ENCODE data around the gene BOLA3.
"Not testable (repeated sequence)": the region's sequence is repeated elsewhere in the genome, so short reads cannot be mapped to it uniquely, and the experiment has no call there.

The BOLA3 gene

GRCh38 chr2:74101574-74102300 lies 46.0 kb downstream of the BOLA3 start:
- DNase-seq = no peak

- no peak for DNase-seq
Observed at GRCh38 chr2:74100254-74101216, 47.2 kb downstream of the BOLA3 start.

GRCh38 chr2:74099835-74100234 lies 47.9 kb downstream of the BOLA3 start:
- no peak for DNase-seq

GRCh38 chr2:74099271-74099670 lies 48.4 kb downstream of the BOLA3 start:
- DNase-seq = no peak

GRCh38 chr2:74097574-74097973 lies 50.1 kb downstream of the BOLA3 start:
- DNase-seq = no peak

- no peak for DNase-seq
Observed at GRCh38 chr2:74096052-74096451, 51.7 kb downstream of the BOLA3 start.

GRCh38 chr2:74095632-74096031 lies 52.1 kb downstream of the BOLA3 start:
- DNase-seq = no peak

- no peak for DNase-seq
Observed at GRCh38 chr2:74094291-74094690, 53.4 kb downstream of the BOLA3 start.

- no peak for DNase-seq
Observed at GRCh38 chr2:74093840-74094239, 53.9 kb downstream of the BOLA3 start.

- DNase-seq = no peak
Observed at GRCh38 chr2:74093426-74093825, 54.3 kb downstream of the BOLA3 start.

GRCh38 chr2:74092275-74092674 lies 55.4 kb downstream of the BOLA3 start:
- DNase-seq = no peak

- DNase-seq = no peak
Observed at GRCh38 chr2:74091391-74091790, 56.3 kb downstream of the BOLA3 start.

GRCh38 chr2:74089816-74090745 lies 57.6 kb downstream of the BOLA3 start:
- DNase-seq = no peak

- not testable (repeated sequence) for DNase-seq
Observed at GRCh38 chr2:74088676-74089075, 59.0 kb downstream of the BOLA3 start.

- no peak for DNase-seq
Observed at GRCh38 chr2:74087696-74088095, 60.0 kb downstream of the BOLA3 start.

GRCh38 chr2:74086021-74086420 lies 61.7 kb downstream of the BOLA3 start:
- DNase-seq = no peak

All from CD4-positive, alpha-beta T cell treated with Interleukin-17A for 1 hour (primary cell).